Endometrial microvascular endothelial cells (primary cell): ENCODE data around the gene SLX4IP. TPM values are rescaled to one million over a fixed set of nuclear protein-coding genes. Genes with fewer than 3 reads are reported as not detected.

Experiments
- in situ Hi-C: cut with HindIII; loops from 2 replicates; pipeline ENCODE4 v1.10.0; 2017; ENCODE audit warnings: low sequenced_read_pairs, low pct_unique_long_range_greater_than_20kb; ENCODE audit errors: inconsistent ontology term
- total RNA-seq: library from RNA; depleted of rRNA; stranded (reverse); fragments of >200 nt; gene quantifications from one replicate; pipeline ENCODE4 v1.2.3, GENCODE V29; 2015; ENCODE audit errors: inconsistent ontology term

SLX4IP gene
- total RNA-seq, 1 donor from 2014 or later: 2.6 TPM

DNA sequence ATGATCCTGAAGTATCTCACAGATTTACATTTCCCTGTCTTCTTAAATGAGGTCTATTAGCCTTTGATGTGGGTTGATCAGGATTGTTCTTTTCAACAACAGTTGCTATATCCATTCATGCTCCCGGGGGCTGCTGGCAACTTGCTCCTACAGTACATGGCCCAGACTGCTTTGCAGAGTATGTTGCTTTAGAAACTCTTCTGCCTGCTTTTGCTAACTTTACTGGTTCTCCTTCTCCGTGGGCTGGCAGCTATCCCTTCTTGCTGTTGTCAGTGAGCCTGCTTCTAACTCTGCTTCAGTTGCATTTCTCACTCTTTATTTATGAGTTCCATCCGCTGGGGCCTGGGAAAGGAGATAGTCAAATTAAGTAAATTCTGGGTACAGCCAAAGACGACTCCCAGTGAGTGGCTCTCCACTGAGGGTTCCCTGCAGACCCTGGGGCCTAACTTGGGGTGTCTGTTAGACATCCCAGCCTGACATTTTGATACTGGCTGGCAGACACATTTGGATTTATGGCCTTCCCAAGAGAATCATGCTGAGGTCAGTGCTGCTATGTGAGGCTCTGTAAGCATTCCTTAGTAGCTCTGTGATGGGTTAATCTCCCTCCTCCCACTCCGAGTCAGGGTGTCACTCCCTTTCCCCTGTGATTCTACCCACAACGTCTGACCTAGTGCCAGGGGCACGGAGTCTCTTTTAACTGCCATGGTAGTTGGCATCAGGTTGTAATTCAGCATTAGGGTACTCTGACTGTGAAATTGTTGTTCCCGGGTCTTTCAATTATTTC lies 73.6 kb downstream of the SLX4IP start:
- in situ Hi-C loops: no loop called here

DNA sequence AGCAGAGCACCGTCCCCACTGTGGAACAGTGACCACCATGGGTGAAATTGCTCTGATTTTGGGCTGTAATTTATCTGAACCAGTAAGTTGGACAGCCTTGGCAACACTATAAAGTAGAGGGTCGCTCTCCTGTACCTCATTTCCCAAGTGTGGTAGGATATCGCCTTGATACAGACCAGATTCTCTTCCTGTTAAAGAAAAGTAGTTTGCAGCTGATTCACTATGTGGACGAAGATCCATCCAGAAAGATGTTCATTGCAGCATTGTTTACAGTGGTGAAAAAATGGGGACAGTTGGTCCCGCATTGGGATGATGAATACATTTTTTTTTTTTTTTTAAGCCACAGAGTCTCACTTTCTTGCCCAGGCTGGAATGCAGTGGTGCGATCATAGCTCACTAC lies 74.3 kb downstream of the SLX4IP start:
- in situ Hi-C loops: no loop called here

DNA sequence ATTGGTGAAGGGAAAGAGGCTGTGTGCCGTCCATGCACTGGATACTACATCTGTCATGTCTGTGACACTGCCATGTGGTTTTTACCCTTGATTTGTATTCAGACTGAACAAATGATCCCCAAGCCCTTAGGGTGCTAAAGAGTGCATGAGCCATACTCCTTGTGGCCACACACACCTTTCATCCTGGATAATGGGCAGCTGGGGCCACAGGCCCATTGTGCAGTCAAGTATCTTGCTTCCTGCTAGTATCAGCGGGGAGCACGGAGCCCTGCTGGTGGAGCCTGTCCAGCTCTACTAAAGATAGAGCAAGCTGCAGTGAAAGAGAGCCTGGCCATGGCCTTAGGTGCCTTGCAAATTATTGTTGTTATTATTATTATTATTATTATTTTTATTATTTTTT lies 75.1 kb downstream of the SLX4IP start:
- in situ Hi-C loops: no loop called here

DNA sequence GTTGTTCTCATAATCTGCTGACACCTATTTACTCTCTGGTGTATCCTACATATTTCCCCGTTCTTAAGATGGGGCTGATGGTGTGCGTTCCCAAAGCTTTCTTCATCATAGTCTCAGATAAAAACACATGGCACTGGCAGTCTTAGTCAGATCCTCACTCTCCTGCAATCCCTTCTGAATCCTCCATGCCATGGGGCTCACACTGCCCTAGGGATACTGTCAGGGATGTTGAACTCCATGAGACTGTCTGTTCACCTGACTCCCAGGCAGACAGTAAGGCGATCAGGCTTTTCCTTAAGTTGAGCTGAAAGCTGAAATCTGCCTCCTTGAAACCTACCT lies 76.0 kb downstream of the SLX4IP start:
- in situ Hi-C loops: no loop called here

DNA sequence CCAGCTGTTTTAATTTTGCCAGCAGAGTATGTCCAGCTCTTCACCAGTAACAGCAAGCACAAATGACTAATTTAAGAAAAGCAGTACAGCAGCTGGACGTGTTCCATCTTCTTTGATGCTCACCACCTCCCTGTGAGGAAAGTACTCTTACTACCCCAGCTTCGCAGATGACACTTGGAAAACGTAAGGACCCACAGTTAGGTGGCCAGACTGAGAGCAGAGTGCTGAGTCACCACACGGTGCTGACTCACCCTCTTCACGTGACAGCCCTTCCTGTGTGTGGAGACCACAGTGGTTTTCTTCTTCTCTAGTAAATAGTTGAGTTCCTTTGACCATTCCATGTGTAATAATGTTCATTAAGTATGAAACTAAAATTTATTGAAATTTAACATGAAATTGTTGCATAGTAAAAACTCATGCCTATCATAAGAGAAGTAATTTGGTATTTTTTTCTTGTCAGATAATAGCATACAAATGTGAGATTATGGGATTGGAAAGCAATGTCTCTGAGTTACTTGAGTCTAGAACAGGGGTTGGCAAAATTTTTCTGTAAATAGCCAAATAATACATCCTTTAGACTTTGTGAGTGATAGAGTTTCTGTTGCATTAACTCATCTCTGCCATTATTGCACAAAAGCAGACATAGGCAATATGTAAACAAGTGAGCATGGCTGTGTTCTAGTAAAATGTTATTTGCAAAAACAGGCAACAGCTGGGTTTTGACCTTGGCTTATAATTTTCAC lies 76.6 kb downstream of the SLX4IP start:
- in situ Hi-C loops: no loop called here

DNA sequence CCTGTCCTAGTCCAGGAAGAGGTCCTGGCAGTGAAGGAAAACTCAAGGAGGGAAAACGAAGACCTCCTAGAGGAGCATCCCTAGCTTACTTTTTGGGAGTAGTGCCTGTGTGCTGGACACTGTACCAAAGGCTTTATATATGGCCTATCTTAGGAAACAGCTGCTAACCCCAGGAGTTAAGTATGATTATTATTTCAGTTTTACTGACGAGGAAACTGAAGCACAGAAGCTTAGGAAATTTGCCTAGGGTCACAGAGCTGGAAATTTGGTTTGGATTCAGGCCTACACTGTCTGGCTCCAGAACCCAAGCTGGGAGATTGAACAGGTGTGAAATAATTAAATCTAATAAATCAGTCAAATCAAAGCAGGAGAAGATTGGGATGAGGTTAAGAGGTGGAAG lies 78.0 kb downstream of the SLX4IP start:
- in situ Hi-C loops: no loop called here

DNA sequence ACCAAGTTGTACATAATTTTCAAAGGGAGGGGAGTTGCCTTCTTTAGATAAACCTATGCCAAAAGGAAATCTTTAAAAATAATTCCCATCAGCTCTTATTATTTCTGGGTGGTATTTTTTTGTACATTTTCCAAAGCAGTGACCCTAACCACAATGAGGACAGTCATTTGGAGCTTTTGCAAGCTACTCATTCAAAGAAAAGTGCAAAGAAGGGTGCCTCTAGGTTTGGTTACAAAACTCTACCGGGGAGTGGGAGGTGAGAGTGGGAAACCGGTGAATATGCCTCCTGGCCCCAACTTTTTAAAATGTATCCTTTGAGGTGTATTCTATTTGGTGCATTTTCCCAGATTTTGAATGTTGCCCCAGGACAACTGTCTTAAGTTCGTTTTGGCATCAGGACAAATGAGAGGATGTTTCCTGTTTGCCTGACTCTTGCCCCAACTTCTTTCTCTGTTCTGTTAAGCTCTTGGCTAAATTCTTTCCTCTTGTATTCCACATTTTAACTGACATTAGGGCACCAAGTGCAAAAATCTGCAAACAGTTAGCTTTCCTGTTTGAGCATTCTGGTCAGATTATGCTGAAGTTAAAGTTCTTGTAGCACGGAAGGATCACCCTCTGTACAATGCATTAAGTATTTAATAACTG lies 78.9 kb downstream of the SLX4IP start:
- in situ Hi-C loops: no loop called here

DNA sequence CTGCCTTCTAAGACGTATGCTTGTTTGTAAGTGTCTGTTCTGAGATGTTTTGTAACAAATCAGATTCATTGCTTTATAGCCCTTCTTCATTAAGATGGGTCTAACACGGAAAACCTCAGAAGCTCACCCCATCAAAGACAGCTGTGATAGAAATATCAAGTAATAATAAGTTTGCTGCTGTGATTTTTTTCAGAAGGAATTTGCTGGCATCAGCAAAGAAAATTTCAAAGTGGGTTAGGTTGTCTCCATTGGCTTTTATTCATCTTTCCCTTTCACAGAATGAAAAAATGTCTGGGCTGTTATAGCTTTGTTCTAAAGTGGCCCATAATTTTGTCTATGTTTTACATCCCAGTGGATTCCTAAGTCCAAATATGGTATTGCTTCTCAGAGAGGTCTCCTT lies 81.4 kb downstream of the SLX4IP start:
- in situ Hi-C loops: no loop called here

DNA sequence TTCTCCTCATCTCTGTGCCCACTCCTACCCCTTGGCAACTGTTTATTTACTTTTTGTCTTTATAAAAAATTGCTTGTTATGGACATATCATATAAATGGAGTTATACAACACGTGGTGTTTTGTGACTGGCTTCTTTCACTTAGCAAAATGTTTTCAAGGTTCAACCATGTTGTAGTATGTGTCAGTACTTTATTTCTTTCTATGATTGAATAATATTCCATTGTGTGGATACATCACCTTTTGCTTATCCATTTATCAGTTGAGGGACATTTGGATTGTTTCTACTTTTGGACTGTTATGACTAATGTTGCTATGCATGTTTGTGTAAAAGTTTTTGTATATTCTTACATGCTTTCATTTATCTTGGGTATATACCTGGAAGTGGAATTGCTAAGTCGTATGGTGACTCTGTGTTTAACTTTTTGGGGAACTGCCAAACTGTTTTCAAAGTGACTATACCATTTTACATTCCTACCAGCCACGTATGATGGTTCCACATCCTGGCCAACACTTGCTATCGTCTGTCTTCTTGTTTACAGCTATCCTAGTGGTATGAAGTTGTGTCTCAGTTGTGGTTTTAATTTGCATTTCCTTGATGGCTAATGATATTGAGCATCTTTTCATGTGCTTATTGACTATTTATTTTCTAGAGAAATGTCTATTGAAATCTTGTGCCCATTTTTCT lies 84.4 kb downstream of the SLX4IP start:
- in situ Hi-C loops: no loop called here

DNA sequence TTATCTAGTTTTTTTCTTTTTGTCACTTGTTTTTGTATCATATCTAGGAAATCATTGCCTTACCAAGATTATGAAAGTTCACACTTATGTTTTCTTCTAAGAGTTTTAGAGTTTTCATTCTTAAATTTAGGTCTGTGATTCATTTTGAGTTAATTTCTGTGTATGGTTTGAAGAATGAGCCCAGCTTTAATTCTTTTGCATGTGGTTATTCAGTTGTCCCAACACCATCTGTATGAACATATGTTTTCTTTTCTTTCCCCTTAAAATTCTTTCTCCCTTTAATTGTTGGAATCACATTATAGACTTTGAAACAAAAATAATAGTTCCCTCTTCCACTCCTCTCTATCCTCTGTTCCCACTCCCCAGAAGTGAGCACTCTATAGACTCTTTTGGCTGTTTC lies 85.4 kb downstream of the SLX4IP start:
- in situ Hi-C loops: no loop called here

DNA sequence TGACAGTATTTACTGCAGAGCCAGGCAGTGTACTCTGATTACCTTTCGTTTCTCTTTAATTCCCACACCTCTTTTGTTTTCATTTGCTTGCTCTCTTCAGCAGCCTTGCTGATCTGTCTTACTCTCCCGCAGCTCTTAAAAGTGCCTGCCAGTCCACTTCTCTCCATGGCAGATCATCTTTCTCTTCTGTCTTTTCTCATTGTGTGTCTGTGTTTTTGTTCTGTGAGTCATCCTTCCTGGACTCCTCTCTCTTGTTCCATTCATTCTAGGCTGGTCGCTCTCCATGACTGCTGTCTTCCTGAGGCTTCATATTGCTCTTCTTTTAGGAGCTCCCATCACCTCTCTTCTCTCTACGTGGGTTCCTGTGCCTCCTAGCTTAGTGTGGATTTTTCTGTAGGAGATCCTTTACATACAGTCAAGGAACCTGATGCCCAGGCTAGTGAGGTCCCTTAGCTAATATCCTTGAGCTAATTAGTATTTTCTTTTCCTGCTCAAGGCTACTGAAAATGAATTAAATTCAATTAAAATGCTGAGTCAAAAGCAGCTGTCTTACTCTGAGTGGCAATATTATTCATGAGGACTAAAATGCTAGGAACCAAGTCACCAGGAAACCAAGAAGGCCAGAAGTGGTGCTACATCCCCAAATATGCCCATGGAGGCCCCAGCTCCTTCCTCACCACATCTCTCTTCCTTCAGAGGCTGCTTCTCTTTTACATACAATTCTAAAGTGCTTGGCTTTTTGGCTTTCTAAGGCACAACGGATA lies 86.1 kb downstream of the SLX4IP start:
- in situ Hi-C loops: no loop called here

DNA sequence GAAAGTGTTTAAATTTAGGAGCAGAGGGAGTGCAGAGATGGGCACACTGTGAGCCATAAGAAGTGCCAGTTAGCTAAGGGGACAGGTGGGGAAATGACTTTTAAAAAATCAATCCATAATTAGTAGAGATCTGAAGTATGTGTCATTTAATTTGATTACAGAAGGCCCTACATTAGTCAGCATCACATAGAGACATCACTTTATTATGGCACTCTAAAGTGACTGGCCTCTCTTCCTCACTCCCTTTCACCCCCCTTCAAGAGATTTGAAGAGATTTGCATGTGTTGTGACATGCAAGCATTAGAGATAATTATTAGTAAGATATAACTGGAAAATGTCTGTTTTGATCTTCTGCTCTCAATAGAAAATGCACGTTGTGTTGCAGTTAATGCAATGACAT lies 86.7 kb downstream of the SLX4IP start:
- in situ Hi-C loops: no loop called here

DNA sequence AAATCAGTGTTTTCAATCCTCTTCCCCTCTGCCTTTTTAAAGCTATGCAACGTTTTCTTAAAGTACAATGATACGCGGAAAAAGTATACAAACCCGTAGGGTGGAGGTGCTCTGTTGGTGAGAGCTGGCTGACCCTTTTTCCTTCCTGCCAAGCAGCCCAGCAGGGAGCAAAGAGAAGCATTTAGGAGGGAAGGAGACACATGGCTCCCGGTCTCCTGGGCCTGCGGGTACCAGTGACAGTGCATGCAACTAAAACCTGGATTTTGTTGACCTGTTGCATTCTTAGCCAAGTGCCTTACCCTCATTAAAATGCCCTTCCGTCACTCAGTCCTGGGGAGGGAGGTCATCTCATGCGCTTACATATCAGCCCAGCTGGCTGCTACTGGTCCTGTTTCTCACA lies 87.2 kb downstream of the SLX4IP start:
- in situ Hi-C loops: no loop called here

DNA sequence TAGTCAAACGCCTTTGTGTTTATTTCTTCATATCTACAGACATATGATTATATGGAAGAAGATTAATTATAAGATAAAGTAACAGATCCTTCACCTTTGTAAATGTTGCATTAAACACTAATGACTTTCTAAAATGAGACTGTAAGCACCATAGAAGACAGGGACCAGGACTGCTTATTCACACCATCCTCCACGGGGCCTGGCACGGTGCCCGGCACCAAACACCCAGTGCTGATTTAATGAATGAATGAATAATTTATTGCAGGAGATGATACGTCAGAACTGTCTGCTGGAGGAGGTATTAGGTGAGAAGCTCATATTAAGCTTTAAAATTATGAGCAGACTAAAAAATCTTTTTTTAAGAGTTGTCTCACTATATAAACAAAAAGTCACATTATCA lies 88.3 kb downstream of the SLX4IP start:
- in situ Hi-C loops: no loop called here

DNA sequence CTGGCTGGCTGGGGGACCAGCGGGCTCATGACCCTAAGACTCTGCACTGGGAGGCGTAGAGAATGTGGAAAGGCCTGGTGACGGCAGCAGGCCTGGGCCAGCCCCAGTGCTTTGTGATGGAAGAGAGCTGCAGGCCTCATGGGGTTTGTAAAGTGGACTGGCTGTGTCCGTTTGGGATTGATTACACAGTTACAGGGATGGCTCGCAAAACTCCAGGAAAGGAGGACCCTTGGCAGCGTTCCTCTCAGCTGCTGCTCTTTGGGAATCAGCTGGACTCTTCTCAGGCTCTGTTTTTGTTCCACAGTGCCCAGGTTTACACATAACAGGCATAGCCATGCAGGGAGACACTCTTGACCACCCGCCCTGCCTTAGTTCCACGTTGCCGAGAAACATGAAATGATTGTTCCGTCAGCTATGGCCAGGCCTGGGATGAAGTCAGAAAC lies 89.0 kb downstream of the SLX4IP start:
- in situ Hi-C loops: no loop called here

DNA sequence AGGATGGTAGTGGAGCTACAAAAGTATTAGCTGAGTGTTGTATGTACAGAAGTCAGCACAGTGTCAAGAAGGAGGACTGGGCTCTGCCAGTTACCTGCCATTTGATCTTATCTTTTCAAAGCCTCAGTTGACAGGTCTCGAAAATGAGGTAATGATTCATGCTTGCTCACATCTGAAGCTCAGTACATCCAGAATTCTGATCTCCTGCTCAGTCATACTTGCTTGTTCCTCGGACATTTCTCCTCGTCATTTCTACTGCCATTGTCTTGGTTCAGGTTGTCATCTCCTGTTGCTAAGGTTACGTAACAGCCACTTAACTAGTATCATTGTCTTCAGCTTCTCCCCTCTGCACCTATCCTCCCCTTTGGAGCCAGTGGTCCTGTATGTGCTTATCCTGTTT lies 89.5 kb downstream of the SLX4IP start:
- in situ Hi-C loops: no loop called here

DNA sequence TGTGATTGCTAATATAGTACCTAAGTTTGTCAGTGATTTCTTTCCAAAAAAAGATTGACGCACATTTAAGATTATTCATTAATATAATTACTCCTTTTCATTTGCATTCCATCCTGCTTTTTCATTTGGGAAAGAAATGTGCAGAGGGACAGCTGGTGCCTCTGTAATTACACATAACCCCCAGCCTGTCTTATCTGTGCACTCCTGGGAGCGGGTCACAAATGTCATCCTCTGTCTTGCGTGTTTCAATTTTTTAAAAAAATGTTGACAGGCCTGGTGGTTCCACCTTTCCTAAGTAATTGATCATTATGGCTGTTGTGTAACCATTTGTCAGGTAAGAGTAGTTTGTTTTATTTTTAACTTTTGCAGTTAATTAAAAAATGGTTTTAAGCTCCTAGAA lies 92.7 kb downstream of the SLX4IP start:
- in situ Hi-C loops: no loop called here

DNA sequence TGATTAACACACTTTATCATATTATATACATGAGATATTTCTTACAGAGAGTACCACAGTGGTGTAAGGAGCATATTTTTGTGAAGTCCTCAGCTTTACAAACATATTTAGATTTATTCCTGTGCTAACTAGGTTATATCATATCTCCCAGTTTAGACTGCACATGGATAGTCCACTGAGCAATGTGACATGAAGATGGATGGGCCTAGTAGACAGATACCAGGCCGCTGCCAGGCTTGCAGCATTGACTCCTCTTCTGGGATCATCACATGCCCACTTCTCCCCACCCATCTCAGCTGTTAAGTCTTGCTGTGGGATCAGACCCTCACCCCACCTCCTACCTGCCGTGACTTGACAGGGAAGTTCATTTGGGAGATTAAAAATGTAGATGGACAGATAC lies 95.8 kb downstream of the SLX4IP start:
- in situ Hi-C loops: no loop called here

DNA sequence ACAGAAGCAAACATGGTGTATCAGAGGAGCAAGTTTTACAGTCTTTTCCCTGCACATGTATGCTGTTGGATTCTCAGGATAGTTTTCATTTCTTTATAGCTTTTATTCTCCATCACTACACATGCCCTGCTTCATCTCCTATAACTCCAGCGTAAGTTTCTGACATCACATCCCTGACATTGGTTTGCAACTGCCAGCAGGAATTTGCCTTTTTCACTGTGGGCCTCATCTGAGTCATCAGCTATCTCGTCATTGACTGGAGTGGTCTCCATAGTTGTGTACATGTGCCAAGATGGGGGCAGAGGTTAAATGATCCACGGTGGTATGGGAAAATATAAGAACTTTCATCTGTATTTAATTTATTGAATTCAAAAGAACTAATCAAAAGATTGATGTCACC lies 96.7 kb downstream of the SLX4IP start:
- in situ Hi-C loops: no loop called here
